Measurements from ENCODE around the gene MCF2L. TPM values are rescaled to one million over a fixed set of nuclear protein-coding genes. Genes with fewer than 3 reads are reported as not detected.

MCF2L gene
- total and polyA plus RNA-seq, 12 donors: 29.6 to 99.8 (median 45.3) TPM

DNA sequence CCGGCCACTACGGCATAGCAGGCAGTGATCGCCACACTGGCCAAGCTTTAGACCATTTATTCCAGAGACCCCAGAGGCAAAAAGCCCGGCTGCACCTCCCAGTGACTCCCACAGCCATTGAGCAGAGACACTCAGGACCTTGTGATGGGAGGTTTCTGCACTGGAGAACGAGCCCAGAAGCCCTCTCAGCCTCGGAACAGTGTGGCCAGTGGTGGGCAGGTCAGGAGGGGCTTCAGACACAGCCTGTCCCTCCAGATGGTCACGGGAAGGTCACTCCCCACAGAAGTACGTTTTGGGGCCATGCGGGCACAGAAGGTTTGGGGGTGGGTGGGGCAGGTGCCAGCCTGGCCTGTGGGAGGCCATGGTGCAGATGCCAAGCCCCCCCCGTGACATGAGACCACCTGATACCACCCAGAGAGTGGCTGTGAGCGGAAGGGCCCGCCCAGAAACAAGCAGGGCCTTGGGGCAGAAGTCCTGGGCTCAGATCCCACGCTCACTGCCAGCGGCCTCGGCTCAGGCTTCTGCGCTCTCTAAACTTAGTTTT is 153.0 kb downstream of the MCF2L start:
- Histone ChIP-seq H3K9me3 (no peaks in the 10 kb centered on the region), H3K27me3 (no peaks in the 10 kb centered on the region), H3K4me1 (peaks cover 0 to 16% (median 5%) of the 10 kb centered on the region in 9 donors), H3K36me3 (no peaks in the 10 kb centered on the region), H3K27ac (peak overlapping the region in 5 of 10 donors; percentile 20 to 50 (median 37)), H3K4me3 (peak overlapping the region in 5 of 10 donors; percentile 26 to 44 (median 42))
- intact Hi-C loops (cut with DNase I): no loop called here
- no peak for DNase-seq
- ATAC-seq: peak in 3 of 8 donors; percentile 5 to 21 (median 7)
- 78 to 84% methylated on average over 16 of the region's 16 CpGs for WGBS, 2 donors
- TF ChIP-seq, protein P1, sequence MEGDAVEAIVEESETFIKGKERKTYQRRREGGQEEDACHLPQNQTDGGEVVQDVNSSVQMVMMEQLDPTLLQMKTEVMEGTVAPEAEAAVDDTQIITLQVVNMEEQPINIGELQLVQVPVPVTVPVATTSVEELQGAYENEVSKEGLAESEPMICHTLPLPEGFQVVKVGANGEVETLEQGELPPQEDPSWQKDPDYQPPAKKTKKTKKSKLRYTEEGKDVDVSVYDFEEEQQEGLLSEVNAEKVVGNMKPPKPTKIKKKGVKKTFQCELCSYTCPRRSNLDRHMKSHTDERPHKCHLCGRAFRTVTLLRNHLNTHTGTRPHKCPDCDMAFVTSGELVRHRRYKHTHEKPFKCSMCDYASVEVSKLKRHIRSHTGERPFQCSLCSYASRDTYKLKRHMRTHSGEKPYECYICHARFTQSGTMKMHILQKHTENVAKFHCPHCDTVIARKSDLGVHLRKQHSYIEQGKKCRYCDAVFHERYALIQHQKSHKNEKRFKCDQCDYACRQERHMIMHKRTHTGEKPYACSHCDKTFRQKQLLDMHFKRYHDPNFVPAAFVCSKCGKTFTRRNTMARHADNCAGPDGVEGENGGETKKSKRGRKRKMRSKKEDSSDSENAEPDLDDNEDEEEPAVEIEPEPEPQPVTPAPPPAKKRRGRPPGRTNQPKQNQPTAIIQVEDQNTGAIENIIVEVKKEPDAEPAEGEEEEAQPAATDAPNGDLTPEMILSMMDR (IDR thresholded peaks at IDR 0.05): no peak

DNA sequence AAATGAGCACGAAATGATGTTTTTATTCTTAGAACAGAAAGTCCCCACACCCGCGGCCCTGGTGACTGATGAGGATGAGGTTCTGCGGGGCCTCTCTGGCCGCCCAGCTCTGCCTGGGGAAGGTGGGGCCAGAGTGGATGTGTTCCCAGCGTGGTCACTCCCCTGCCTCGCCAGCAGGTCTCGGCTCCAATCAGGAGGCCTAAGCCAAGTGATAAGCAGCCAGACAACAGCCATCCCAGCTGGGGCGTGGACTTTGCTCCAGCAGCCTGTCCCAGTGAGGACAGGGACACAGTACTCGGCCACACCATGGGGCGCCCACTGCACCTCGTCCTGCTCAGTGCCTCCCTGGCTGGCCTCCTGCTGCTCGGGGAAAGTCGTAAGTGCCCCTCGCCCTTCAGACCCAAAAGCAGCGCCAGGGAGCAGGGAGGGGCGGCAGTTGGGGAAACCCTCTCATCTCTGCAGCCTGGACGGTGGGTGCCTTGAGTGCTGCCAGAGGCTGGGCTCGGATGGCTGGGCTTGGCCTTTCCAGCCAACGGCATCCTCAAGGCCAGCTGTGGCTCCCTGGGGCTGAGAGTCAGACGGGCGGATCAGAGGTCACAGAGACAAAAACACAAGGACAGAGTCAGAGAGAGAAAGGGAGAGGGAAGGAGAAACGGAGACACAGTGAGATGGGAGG is 153.7 kb downstream of the MCF2L start, which contains the start of gene F10:
TSS of gene F10 (plus strand) at position 250 of the 676 bp plus-strand sequence. CDS start at position 307, 57 bp downstream.
- H3K9me3 ChIP-seq: no peaks in the 10 kb centered on the region
- intact Hi-C loops (cut with DNase I): no loop called here
- peak within 1 kb of the TSS in 9 of 10 donors; percentile 1 to 44 (median 26) for H3K4me3 ChIP-seq
- H3K27ac ChIP-seq: peak within 1 kb of the TSS in 8 of 10 donors; percentile 9 to 63 (median 36)
- H3K27me3 ChIP-seq: no peaks in the 10 kb centered on the region
- peak; percentile 47 to 62 for DNase-seq
- H3K36me3 ChIP-seq: no peaks in the 10 kb centered on the region
- peak; percentile 60 to 89 (median 82) for ATAC-seq
- TF ChIP-seq, protein P1 (IDR thresholded peaks at IDR 0.05): peak in 1 of 9 donors; percentile 7
- H3K4me1 ChIP-seq: peaks cover 0 to 16% (median 5%) of the 10 kb centered on the region in 9 donors
- WGBS, 2 donors: 41 to 46% methylated on average over 23 of the region's 23 CpGs

DNA sequence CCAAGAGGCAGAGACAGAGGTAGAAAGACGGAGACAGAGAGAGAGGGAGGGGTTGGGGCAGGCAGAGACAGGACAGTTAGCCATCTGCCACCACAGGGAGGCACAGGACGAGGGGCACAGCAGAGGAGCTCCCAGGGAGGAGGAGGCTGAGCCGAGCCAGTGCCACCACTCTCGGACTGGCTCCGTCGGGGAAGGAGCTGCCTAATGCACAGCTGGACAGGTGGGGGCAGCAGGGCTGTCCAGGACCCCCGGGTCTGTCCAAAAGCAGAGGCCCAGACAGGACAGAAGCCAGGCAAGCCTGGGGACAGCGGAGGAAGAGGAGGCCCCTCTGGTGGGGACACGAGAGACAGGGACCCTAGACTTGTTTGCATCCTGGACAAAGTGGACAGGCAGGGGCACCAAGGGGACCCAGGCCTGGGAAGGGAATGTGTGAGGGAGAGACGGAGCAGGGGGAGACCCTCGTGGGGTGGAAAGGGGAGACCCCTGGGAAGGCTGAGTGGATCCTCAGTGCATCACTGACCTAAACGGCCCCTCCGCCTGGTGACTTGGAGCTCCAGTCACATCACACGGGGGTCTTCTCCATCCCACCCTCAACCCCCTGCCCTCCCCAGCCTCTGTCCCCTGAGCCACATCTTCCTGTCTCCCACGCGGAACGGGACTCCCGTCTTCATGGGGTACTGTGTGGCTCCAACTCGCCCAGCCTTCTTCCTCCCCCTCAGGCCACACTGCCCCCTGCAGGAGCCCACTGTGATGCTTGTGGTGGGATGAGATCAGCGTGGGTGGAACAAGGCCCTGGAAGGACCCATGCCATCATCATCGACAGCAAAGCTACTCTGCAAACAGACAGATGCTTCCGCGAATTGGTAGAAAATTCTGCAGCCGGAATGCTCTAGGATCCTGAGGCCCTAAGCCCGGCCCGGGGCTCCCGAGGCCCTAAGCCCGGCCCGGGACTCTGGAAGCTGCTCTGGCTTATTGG is 154.5 kb downstream of the MCF2L start:
- Histone ChIP-seq H3K4me3 (peak overlapping the region in 9 of 10 donors; percentile 1 to 44 (median 26)), H3K27me3 (no peaks in the 10 kb centered on the region), H3K9me3 (no peaks in the 10 kb centered on the region), H3K36me3 (no peaks in the 10 kb centered on the region), H3K27ac (peak overlapping the region in 8 of 10 donors; percentile 9 to 63 (median 34)), H3K4me1 (peaks cover 0 to 16% (median 5%) of the 10 kb centered on the region in 9 donors)
- ATAC-seq (peak in 4 of 8 donors; percentile 2 to 15 (median 8)), DNase-seq (no peak)
- 82 to 86% methylated on average over 29 of the region's 29 CpGs for WGBS, 2 donors
- TF ChIP-seq, protein P1 (IDR thresholded peaks at IDR 0.05): no peak
- intact Hi-C loops (cut with DNase I): no loop called here
